ENCODE results near the gene SHOC2.

The SHOC2 gene

GRCh38 chr10:110979611-110980010, 60.2 kb downstream of the SHOC2 start:
- no peak for DNase-seq

- DNase-seq, result no peak
These were observed 61.4 kb downstream of the SHOC2 start for GRCh38 chr10:110980807-110981206.

- DNase-seq, result no peak
These were observed 64.1 kb downstream of the SHOC2 start for GRCh38 chr10:110983466-110983865.

DNA sequence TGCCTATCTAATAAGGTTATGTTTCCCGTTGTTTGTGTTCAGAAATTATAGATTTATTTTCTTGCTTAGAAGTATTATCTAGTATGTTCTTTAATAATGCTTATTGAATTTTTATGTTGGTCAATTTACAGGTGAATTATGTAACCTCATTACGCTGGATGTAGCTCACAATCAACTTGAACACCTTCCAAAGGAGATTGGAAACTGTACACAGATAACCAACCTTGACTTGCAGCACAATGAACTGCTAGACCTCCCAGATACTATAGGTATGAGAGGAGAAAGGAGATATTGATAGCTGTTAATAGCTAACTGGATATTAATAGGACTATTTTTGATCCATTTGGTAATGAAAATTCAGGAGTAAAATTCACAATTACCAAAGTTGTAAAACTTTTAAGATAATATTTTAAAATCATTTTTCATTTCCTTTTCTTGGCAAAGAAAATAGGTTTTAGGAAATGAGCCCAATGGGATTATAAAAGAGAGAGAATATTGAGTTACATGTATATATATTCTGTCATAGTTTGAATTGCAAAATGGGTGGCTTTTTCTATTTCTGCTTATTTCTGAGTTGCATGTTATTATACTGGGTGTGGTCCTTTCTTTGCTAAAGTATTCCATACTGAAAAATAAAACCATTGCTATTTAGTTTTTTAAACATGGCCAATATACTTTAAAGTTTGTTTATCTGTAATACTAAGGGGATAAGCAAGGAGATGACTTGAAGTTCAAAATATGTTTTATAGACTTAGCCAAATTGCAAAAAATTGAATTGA, 66.3 kb downstream of the SHOC2 start:
- no peak for DNase-seq

GRCh38 chr10:110989016-110989415, 69.6 kb downstream of the SHOC2 start:
- DNase-seq, result no peak

DNA sequence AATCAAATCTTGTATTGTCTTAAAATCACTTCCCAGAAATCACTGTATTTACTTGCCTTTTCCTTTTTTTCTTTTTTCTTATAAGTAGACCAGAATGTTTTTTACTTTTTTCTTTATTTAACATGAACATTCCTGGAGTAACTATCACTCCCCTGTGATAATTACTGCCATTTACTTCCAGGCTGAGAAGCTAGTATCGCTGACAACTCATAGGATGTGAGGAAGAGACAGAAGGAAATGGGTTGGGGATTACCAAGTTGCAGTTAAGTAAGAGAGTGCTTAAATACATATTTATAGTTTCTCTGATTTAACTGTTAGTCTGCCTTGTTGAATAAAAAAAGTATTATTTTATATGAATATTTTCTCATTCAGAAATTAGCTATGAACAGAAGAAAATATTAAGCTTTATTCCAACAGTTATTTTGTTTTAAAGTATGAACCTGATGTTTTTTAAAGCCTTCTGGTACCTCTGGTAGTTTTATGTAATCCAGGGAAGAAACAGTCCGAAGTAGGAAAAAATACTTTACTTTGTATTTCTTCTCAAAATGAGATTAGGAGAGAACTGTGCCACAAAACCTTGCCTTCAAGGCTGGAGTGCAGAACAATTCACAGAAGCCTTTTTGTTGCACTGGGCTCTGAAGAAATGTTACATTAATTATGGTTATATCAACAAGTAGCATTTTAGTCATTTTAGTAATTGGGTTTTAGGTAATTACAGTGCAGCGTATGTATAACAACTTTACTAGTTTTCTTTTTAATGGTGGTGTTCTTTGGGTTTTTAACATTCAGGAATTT, 72.8 kb downstream of the SHOC2 start:
- no peak for DNase-seq

- DNase-seq, result no peak
These were observed 73.8 kb downstream of the SHOC2 start for GRCh38 chr10:110993024-110993693.

GRCh38 chr10:110994406-110995086, 75.1 kb downstream of the SHOC2 start:
- no peak for DNase-seq

GRCh38 chr10:110995301-110995700, 75.9 kb downstream of the SHOC2 start:
- no peak for DNase-seq

GRCh38 chr10:110996256-110996655, 76.9 kb downstream of the SHOC2 start:
- DNase-seq, result no peak

- DNase-seq, result no peak
These were observed 84.6 kb downstream of the SHOC2 start for GRCh38 chr10:111004016-111004415.

DNA sequence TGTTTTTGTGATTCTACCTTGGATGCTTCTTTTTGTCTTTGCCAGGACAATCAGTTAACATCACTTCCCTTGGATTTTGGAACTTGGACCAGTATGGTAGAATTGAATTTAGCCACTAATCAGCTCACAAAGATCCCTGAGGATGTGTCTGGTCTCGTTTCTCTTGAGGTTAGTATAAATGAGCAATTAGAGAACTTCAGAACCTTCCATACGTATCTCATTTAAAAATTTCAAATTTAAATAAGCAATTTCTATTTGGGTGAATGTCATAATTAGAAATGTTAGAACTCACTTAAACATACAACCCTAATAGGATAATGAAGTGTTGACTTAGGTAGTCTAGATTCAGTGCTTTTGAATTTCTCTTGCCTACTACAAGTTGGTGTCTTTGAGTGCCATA, 88.1 kb downstream of the SHOC2 start:
- DNase-seq, result no peak

- DNase-seq, result no peak
These were observed 95.8 kb downstream of the SHOC2 start for GRCh38 chr10:111015181-111015580.

DNA sequence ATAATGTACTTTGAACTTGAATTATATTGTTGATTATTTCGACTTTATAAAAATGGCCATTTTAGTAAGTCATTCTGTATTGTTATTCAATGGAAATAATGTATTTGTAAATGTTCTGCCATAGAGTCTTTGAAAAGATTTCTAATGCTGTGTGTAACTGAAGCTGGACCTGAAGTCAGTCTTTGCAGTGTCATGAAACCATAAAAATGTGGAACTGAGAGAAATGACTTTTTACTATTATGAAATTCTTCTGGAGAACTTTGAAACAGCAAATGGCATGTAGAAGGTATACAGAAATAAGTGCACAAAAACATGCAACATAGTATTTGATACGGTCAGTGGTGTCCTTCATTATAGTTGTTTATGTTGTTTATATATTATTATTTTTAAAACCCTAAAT, 97.7 kb downstream of the SHOC2 start:
- DNase-seq, result no peak

DNA sequence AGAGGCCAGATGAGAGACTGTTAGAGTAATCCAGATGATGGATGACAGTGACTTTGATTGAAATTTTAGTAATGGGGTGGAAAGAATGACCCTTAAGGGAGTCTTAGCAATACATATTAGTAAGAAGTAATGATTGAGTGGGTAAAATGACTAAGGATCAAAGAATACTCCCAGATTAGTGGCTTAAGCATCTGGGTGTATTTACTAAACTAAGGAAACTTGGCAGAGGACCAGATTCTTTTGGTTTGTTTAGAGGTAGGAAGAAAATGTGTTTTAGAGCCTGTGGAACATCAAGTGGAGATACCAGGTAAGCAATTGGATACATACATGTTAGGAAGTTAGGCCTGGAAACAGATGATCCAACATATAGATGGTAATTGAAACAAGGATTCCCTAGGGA, 98.6 kb downstream of the SHOC2 start:
- DNase-seq, result no peak

DNA sequence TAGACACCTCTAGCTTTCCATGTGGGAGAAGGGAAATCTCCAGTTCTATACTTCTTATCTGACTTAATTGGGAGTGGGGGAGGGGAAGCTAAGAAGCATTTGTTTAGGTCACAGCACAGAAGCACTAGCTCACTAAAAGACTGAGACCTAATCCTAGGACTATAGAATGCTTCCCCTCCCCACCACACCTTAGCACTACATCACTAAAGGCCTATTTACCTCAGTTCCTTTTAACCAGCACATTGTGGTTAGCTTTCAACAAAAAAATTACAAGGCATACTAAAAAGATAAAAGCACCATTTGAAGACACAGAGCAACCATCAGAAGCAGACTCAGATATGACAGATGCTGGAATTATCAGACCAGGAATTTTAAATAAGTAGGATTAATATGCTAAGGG, 103.7 kb downstream of the SHOC2 start:
- no peak for DNase-seq

- DNase-seq, result no peak
These were observed 110.8 kb downstream of the SHOC2 start for GRCh38 chr10:111030042-111030750.

GRCh38 chr10:111034598-111035310, 115.3 kb downstream of the SHOC2 start:
- DNase-seq, result no peak

- no peak for DNase-seq
These were observed 116.1 kb downstream of the SHOC2 start for GRCh38 chr10:111035542-111035941.

DNA sequence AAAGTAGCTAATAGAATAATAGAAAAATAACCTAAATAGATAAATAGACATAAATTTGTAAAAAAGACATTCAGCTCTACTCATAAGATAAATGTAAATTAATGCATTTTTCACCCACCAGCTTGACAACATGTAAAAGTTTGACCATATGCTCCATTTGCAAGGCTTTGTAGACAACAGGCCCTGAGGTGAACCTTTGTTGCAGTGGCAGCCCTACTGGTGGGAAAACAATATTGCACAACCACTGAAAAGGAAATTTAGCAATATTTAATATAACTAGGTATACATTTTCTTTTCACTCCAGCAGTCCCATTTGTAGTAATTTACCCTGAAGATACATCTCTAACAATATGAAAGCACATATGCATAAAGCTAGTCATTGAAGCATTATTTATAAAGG, 118.5 kb downstream of the SHOC2 start:
- no peak for DNase-seq

Data from amygdala (tissue), 56 donors.